ENCODE results near the gene DLG1.
"Not testable (repeated sequence)": the region's sequence is repeated elsewhere in the genome, so short reads cannot be mapped to it uniquely, and the experiment has no call there.

DLG1 gene

DNA sequence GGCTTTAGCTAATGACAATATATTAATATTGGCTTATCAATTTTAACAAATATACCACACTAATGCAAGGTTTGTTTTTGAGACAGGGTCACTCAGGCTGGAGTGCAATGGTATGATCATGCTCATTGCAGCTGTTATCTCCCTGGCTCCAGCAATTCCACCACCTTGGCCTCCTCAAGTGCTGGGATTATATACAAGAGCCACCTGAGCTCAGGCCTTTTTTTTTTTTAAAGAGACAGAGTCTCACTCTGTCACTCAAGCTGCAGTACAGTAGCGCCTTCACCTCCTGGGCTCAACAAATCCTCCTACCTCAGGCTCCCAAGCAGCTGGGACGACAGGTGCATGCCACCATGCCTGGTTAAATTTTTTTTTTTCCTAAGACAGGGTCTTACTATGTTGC lies 11.7 kb downstream of the DLG1 start:
- DNase-seq (ENCODE audit: low read depth in 2 of 2), result no peak

GRCh38 chr3:197285557-197285956 lies 12.9 kb downstream of the DLG1 start:
- no peak for DNase-seq (ENCODE audit: low read depth in 2 of 2)

GRCh38 chr3:197283045-197283444 lies 15.4 kb downstream of the DLG1 start:
- no peak for DNase-seq (ENCODE audit: low read depth in 2 of 2)

DNA sequence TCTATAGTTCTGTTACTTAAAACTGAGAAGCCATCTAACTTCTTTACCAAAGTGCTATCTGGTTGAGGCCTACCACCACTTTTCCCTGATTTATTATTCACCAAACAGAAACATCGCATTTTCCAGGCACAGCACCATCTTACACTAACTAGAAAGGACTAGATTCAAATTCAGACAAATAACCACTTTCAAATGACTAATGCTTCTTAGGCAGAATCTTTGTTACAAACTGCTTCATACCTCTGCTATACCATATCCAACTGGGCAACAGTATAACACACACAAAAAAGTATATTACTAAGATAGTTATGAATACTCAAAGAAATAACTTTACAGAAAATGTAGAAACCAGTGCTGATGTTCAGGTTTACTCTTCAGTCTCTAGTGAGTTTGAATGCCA lies 16.6 kb downstream of the DLG1 start:
- DNase-seq (ENCODE audit: low read depth in 2 of 2), result no peak

DNA sequence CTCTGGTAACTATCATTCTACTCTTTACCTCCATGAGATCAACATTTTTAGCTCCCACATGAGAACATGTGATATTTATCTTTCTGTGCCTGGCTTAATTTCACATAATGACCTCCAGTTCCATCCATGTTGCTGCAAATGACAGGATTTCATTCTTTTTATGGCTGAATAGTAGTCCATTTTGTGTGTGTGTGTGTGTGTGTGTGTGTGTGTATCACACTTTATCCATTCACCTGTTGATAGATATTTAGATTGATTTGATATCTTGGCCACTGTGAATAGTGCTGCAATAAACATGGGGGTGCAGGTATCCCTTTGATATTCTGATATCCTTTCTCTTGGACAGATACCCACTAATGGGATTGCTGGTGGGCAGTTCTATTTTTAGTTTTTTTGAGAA lies 18.3 kb downstream of the DLG1 start:
- no peak for DNase-seq (ENCODE audit: low read depth in 2 of 2)

- DNase-seq (ENCODE audit: low read depth in 2 of 2), result no peak
These were observed 19.5 kb downstream of the DLG1 start for GRCh38 chr3:197278933-197279332.

- not testable (repeated sequence) for DNase-seq (ENCODE audit: low read depth in 2 of 2)
These were observed 21.6 kb downstream of the DLG1 start for GRCh38 chr3:197276808-197277207.

GRCh38 chr3:197270558-197271317 lies 27.7 kb downstream of the DLG1 start:
- no peak for DNase-seq (ENCODE audit: low read depth in 2 of 2)

- no peak for DNase-seq (ENCODE audit: low read depth in 2 of 2)
These were observed 29.4 kb downstream of the DLG1 start for GRCh38 chr3:197269024-197269423.

GRCh38 chr3:197268294-197268693 lies 30.1 kb downstream of the DLG1 start:
- no peak for DNase-seq (ENCODE audit: low read depth in 2 of 2)

- no peak for DNase-seq (ENCODE audit: low read depth in 2 of 2)
These were observed 32.1 kb downstream of the DLG1 start for GRCh38 chr3:197266331-197266730.

DNA sequence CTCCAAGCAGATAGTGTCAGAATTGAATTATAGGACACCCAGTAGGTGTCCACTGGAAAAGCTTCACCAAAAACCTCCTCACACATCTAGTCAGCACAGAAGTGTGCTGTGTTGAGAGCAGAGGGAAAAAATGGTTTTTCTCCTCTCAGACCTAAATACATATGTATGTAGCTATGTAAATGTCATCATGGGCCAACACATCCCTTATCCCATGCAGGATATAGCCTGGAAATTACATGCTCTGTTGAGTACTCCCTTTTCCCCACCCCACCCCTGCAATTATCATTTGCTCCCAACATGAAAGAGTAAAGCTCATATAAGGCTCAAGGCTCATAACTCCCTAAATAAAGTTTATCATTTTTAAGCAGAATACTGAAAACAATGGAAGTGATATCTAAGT lies 35.7 kb downstream of the DLG1 start:
- no peak for DNase-seq (ENCODE audit: low read depth in 2 of 2)

GRCh38 chr3:197261164-197261509 lies 37.3 kb downstream of the DLG1 start:
- DNase-seq (ENCODE audit: low read depth in 2 of 2), result no peak

DNA sequence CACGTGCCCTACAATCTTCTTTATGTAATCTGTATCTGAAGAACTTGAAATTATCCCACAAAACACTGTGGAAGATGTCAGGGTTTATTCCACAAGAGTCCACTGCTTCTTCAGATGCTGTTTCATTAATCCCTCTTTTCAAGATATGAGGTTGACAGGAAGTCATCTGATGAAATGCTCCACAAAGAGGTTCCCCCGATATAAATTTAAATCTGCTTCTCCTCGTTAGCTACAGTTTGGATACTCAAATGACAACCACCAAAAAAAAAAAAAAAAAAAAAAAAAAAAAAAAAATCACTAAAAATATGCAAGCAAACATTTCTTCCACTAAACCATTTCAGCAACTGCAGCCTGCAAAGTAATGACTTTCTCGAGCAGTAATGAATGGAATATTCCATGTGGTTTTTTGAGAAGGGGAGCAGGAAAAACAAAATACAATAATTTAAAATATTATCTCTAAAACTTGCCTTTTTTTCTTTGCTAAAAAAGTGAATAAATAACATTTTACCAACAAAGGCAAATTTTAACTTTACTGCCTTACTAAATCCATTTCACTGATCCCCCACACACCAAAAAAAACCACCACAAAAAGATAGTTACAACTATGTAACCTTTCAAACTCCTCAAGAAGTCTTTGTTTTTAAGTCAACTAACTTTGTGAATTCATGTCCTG lies 37.8 kb downstream of the DLG1 start:
- DNase-seq (ENCODE audit: low read depth in 2 of 2), result no peak

- no peak for DNase-seq (ENCODE audit: low read depth in 2 of 2)
These were observed 39.3 kb downstream of the DLG1 start for GRCh38 chr3:197259096-197259495.

DNA sequence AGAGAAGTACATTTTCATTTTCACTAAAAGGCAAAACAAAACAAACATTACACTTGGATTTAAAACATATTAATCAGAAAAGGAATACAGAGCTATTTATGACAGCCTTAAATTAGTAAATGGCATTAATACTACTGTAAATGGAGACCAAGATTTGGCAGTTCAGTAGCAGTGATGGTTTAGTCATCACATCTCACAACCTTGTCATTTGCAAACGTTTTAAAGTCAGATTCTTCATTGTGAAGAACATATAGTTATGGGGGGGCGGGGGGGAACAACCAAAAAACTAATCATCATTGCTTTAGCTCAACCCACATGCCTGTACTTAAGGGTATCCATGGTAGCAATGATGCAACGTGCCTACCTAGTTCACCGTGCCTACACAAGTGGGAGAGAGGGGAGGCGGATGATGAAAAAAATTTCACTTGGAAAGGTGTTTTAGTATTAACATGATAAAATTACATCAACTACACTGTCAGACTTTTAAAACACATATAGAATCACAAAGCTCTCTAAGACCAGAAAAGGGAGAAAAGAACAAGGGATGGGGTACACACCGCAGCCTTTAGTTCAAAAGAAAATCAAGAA lies 40.1 kb downstream of the DLG1 start:
- DNase-seq (ENCODE audit: low read depth in 2 of 2), result no peak

GRCh38 chr3:197257711-197258110 lies 40.7 kb downstream of the DLG1 start:
- no peak for DNase-seq (ENCODE audit: low read depth in 2 of 2)

- DNase-seq (ENCODE audit: low read depth in 2 of 2), result peak in 1 of 2 donors; percentile 5
These were observed 41.5 kb downstream of the DLG1 start for GRCh38 chr3:197256836-197257444.

GRCh38 chr3:197256104-197256503 lies 42.3 kb downstream of the DLG1 start:
- no peak for DNase-seq (ENCODE audit: low read depth in 2 of 2)

- no peak for DNase-seq (ENCODE audit: low read depth in 2 of 2)
These were observed 45.0 kb downstream of the DLG1 start for GRCh38 chr3:197253238-197253947.

GRCh38 chr3:197249542-197249941 lies 48.9 kb downstream of the DLG1 start:
- no peak for DNase-seq (ENCODE audit: low read depth in 2 of 2)

DNA sequence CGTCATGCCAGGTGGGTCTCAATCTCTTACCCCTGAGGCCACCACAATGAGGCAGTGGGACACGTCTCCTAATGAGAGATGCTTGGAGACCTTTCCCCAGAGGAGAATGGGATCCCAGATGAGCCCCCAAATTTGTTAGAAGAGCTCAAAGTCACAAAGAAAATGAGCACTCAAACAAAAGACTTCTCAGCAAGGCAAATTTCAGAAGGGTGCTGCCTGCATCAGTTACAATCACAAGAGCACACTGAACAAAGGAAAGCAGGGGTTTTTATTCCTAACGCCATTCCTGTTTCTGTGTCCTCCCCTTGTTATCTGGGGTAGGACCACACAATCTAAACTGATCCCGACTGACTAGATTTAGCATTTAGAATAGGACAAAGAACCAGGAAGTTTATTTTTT lies 50.1 kb downstream of the DLG1 start:
- no peak for DNase-seq (ENCODE audit: low read depth in 2 of 2)
